ENCODE results near the gene THSD7A.

THSD7A gene

GRCh38 chr7:11331128-11332102, 500.6 kb downstream of the THSD7A start:
- TF ChIP-seq CTCF (conservative IDR thresholded peaks at IDR 0.05): no peak; the same call in none of the 2 replicates
- TF ChIP-seq ZFX (IDR thresholded peaks at IDR 0.05): no peak

GRCh38 chr7:11330717-11331116, 501.3 kb downstream of the THSD7A start:
- TF ChIP-seq CTCF (conservative IDR thresholded peaks at IDR 0.05): no peak
- no peak overlapping the region for H3K27ac ChIP-seq

More at GRCh38 chr7:11331128-11332102, 500.6 kb downstream of the THSD7A start:
- no peak overlapping the region for H3K27ac ChIP-seq

GRCh38 chr7:11330208-11330607, 501.8 kb downstream of the THSD7A start:
- no peak for TF ChIP-seq ZFX (IDR thresholded peaks at IDR 0.05)
- no peak for TF ChIP-seq CTCF (conservative IDR thresholded peaks at IDR 0.05)
- no peak overlapping the region for H3K27ac ChIP-seq

- H3K27ac ChIP-seq: no peak overlapping the region
- TF ChIP-seq ZFX (IDR thresholded peaks at IDR 0.05) (no peak), CTCF (conservative IDR thresholded peaks at IDR 0.05) (no peak)
Observed at GRCh38 chr7:11329626-11330025, 502.4 kb downstream of the THSD7A start.

GRCh38 chr7:11328309-11328708, 503.7 kb downstream of the THSD7A start:
- H3K27ac ChIP-seq: no peak overlapping the region
- TF ChIP-seq ZFX (IDR thresholded peaks at IDR 0.05): no peak
- no peak for TF ChIP-seq CTCF (conservative IDR thresholded peaks at IDR 0.05)

GRCh38 chr7:11327633-11328032, 504.4 kb downstream of the THSD7A start:
- no peak overlapping the region for H3K27ac ChIP-seq
- TF ChIP-seq CTCF (conservative IDR thresholded peaks at IDR 0.05): no peak
- no peak for TF ChIP-seq ZFX (IDR thresholded peaks at IDR 0.05)

All from C4-2B (cell line).